Sigmoid colon (tissue), 4 donors: ENCODE measurements around the gene OAS2.

ENCODE experiments used
- CTCF ChIP-seq, 4 experiments: fragments of 450-650 bp in 3 of 4; fragments of 200-600 bp in 1 of 4; IDR thresholded peaks; one replicate each; pipeline ENCODE4 v1.5.1; 2016 to 2019; ENCODE audit warnings: antibody characterized with exemption in 4 of 4, mild to moderate bottlenecking in 3 of 4, moderate library complexity in 2 of 4
- EP300 ChIP-seq, 4 donors: sonication (generic); formaldehyde crosslinking; IDR thresholded peaks; one replicate each; pipeline ENCODE4 v1.6.1; 2017; ENCODE audit warnings: antibody characterized with exemption in 4 of 4

- TF ChIP-seq CTCF (IDR thresholded peaks at IDR 0.05): no peak
- no peak for TF ChIP-seq EP300 (IDR thresholded peaks at IDR 0.05)
These were observed 16.8 kb upstream of the OAS2 start for GRCh38 chr12:112961536-112961935.
